GM13976 (cell line): ENCODE data around the gene CACNA1E.

Experiments
- DNase-seq: peaks from one replicate; pipeline ENCODE4 v3.0.0; 2012; ENCODE audit warnings: low spot score
- in situ Hi-C: fragments of 300-500 bp; cut with MboI; formaldehyde crosslinking; loops from one replicate; pipeline ENCODE4 v1.12.0; 2022; ENCODE audit warnings: low sequenced_read_pairs, mixed read lengths, inconsistent platforms; ENCODE audit not compliant: unreplicated experiment
- TF ChIP-seq, protein P1 (sequence below): IDR thresholded peaks from 2 replicates; pipeline ENCODE4 v1.5.1; 2012; ENCODE audit warnings: borderline replicate concordance, mild to moderate bottlenecking; ENCODE audit not compliant: insufficient read depth; ENCODE audit errors: extremely low read depth, missing control alignments, control extremely low read depth

Gene CACNA1E

DNA sequence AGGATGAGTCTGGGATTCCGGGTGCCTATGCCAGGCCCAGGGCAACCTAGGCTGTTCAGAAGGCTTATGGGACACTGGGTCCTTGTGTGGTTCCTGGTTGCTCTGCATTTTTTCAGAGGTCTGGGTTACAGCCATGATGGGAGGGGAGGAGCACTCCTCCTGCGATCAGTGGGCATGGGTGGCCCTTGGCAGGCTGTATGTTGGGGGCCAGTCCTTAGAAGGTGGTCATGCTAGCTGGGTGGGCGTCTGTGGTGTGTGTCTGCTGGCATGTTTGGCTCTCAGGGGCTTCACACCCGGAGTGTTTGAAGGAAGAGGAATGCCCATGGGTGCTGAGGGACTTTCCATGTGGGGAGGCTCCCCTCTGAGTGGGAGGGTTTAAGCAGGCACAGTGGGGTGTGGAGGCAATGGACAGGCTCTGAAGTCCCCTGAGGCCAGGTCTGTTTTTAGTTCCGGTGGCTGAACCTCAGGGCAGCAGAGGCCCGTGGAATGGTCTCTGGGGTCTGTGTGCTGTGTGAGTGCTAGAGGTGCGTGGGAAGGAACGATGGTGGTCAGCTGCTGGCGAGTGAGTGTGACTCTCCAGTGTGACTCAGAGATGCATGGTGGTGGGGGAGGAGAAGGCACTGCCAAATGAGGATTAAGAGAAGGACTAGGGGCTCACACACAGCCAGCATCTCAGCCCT is 25.3 kb downstream of the CACNA1E start:
- in situ Hi-C loops = no loop called here
- peak; percentile 42 for DNase-seq
- TF ChIP-seq, protein P1, sequence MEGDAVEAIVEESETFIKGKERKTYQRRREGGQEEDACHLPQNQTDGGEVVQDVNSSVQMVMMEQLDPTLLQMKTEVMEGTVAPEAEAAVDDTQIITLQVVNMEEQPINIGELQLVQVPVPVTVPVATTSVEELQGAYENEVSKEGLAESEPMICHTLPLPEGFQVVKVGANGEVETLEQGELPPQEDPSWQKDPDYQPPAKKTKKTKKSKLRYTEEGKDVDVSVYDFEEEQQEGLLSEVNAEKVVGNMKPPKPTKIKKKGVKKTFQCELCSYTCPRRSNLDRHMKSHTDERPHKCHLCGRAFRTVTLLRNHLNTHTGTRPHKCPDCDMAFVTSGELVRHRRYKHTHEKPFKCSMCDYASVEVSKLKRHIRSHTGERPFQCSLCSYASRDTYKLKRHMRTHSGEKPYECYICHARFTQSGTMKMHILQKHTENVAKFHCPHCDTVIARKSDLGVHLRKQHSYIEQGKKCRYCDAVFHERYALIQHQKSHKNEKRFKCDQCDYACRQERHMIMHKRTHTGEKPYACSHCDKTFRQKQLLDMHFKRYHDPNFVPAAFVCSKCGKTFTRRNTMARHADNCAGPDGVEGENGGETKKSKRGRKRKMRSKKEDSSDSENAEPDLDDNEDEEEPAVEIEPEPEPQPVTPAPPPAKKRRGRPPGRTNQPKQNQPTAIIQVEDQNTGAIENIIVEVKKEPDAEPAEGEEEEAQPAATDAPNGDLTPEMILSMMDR = no peak

DNA sequence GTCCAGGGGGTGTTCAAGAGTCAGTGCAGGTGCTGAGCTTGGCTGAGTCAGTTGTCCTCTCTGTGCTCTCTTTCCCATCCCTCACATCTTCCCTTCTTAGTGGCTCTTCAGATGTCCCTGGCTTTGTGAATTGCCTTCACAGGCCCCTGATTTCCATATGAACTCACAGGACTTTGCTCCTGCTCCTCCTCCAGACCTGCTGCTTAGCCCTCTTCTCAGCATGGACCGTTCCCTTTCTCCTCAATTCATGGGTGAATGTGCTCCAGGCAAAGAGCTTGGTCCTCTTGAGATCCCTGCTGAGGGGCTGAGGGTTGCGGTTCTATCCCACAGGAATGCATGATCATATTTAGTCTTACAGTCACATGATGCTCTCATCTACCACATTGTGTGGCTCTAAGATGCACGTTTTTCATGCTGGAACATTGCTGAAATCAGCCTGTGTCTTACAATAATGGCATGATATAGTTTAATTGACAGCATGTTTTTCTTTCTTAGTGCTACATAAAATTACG is 30.5 kb downstream of the CACNA1E start:
- TF ChIP-seq, protein P1 = no peak
- no peak for DNase-seq
- in situ Hi-C loops = no loop called here

DNA sequence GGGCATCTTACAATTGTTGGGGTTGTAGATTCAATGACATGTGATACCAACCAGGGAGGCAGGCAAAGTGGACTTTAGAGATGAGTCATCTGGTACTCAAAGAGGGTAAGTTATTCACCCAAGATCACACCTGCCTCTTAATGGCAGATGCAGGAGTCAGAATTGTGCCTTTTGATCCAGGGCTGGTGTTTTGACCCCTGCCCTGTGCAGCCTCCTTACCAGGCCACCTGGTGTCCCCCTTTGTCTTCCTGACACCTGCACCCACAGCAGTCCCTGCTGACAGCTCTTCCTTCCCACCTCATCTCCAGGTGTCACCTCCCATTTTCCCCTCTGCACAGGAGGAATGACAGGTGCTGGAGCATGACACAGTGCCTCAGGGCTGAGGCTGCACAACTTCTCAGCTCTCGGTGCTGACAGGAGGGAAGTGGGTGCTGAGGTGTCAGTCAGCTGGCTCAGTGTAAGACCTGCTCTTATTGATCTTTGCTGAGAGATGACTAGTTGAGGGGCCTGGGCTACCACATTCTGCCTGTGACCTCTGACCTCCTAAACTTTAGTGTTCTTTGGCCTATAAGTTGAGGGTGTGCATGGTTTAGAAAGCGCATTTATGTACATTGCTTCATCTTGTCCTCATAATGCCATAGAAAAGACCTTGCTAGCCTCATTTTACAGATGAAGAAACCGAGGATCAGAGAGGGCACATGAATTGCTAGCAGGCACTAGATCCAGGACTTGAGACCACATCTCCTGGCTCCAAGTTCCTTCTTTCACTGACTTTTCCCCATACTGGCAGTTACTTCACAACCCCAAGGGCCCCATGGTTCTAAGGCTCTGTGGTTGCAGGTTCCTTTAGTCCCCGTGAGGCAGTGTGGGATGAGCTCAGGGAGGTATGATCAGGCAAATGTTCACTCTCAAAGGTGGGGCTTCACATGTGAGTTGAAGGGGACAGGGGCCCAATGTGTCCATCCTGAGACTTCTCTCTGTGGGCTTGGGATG is 31.3 kb downstream of the CACNA1E start:
- DNase-seq = peak; percentile 29
- in situ Hi-C loops = no loop called here
- TF ChIP-seq, protein P1 = no peak

DNA sequence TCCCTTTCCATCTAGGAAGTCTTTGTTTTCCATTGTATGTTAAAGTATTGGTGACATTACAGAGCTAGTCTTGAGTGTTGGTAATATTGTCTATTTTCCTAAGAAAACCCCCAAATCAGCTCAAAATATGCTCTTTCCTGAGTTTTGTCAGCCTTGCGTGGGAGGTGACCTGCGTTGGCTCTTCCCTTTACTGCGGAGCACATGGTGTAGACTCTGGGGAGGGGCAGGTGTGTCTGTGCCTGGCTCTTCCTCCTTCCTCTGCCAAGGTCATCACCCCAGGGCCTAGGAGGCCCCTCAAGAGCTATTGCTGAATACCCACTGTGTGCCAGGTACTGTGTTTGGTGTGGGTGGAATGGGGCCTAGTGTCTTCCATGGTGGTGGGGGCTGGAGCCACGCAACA is 33.4 kb downstream of the CACNA1E start:
- in situ Hi-C loops = no loop called here
- TF ChIP-seq, protein P1 = no peak
- DNase-seq = no peak

DNA sequence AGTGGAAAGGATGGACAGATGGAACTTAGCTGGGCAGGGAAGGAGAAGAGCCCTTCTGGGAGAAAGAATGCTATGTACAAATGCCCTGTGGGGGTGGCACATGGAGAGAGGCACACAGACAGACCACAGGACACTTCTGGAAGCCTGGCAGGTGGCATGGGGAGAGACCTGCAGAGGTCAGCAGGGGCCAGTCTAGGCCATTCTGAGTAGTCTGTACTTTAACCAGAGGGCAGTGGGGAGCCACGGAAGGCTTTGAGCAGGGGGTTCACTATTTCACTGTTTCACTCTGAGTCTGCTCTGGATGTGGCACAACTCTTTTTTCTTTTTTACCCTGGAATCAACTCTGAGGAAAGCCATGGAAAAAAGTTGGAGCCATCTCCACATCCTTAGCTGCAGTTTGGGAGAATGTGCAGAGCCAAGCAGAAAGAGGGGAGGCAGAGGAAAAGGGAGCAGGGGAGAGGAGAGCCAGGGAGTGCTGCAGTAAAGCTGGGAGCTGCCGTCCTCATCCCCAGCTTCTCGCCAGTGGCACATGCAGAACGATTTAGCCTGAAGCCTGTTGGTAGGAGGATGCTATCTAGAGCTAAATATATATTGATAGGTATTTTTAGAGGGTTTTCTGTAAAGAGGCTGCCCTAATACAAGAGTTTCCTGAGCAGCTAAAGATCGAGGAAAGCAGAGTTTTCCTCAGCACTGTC is 34.0 kb downstream of the CACNA1E start:
- in situ Hi-C loops = no loop called here
- DNase-seq = no peak
- TF ChIP-seq, protein P1 = no peak

DNA sequence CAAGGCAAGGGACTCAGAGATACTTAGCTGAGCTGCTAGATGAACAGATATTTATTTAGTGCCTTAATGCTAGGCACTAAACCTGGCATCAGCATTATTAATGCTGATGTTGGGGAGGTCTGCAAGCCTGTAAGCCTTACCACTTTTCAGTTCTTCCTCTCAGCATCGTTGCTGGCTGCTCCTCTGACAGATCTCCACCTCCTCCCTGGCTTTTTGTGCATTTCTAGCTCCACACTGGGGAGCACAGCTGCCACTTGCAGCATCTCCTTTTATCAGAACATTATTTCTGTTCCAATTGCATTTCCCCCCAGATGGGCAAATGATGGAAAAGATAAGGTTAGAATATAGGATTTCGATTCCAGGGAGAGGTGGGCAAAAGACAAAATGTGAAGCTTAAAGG is 34.8 kb downstream of the CACNA1E start:
- TF ChIP-seq, protein P1 = no peak
- in situ Hi-C loops = no loop called here

More for the DNA sequence above, 34.8 kb downstream of the CACNA1E start:
- DNase-seq = no peak
